Urinary bladder (tissue), 2 donors: Measurements from ENCODE around the gene CD83. TPM values are rescaled to one million over a fixed set of nuclear protein-coding genes. Genes with fewer than 3 reads are reported as not detected.

Source experiments
- polyA plus RNA-seq: library from polyadenylated mRNA; stranded (reverse); fragments of 200-250 nt; gene quantifications from one replicate; pipeline ENCODE4 v1.2.3, GENCODE V29; 2013
- small RNA-seq: library from RNA; depleted of rRNA; stranded (forward); fragments of <200 nt; gene quantifications from one replicate; pipeline ENCODE3, GENCODE V24; 2014
- total RNA-seq: library from RNA; depleted of rRNA; stranded (reverse); fragments of >200 nt; gene quantifications from one replicate; pipeline ENCODE4 v1.2.3, GENCODE V29; 2014
- donor health status: healthy.

The CD83 gene
- total and polyA plus RNA-seq, 2 donors: 1.8 to 16.9 TPM

Small RNA genes within 50 kb of the gene (small RNA-seq; reads per million reads assigned to genes)
- not detected for gene RNU7-133P

Other genes starting within 250 kb of the CD83 start
- 0.90 TPM for gene RNF182, start 192.8 kb upstream of the CD83 start, total RNA-seq
- 0.19 TPM for gene RNF182, start 192.8 kb upstream of the CD83 start, polyA plus RNA-seq